ENCODE results near the gene POLR3C.

Gene POLR3C

DNA sequence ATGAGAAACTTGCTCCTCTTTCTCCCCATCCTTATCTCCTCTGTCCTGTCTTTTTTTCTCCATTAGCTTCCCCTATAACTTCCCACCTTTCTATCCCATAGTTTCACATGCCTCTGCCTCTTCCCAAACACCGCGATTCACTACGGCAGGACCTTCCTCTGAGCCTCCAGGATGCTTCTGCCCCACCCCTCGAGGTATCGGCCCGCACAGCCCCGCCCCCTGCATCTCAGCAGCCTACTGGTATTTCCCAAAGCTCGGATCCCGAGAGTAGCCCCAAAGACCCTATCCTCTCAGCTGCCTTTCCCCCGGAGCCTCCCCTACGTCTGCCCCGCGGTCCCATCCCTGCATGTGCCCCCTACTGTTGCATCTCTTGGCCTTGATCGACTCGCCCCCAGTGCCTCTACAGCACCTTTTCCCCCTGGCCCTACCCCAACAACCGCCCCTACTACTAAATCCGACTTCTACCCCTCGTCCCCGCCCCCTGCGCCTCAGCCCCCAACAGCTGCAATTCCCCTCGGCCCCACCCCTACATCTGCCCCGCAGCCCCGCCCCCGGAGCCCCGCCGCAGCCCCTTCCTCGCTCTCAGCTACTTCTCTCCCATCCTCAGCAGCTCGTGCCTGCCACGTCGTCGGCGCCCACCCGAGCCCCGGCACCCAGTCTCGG lies 34.4 kb downstream of the POLR3C start:
- no peak for DNase-seq (ENCODE audit: low read depth)
- H3K4me3 ChIP-seq (ENCODE audit: low read length): peak overlapping the region; percentile 74
- TF ChIP-seq, protein P1, sequence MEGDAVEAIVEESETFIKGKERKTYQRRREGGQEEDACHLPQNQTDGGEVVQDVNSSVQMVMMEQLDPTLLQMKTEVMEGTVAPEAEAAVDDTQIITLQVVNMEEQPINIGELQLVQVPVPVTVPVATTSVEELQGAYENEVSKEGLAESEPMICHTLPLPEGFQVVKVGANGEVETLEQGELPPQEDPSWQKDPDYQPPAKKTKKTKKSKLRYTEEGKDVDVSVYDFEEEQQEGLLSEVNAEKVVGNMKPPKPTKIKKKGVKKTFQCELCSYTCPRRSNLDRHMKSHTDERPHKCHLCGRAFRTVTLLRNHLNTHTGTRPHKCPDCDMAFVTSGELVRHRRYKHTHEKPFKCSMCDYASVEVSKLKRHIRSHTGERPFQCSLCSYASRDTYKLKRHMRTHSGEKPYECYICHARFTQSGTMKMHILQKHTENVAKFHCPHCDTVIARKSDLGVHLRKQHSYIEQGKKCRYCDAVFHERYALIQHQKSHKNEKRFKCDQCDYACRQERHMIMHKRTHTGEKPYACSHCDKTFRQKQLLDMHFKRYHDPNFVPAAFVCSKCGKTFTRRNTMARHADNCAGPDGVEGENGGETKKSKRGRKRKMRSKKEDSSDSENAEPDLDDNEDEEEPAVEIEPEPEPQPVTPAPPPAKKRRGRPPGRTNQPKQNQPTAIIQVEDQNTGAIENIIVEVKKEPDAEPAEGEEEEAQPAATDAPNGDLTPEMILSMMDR (conservative IDR thresholded peaks at IDR 0.05; ENCODE audit: low read depth, low read length): peak; percentile 18

DNA sequence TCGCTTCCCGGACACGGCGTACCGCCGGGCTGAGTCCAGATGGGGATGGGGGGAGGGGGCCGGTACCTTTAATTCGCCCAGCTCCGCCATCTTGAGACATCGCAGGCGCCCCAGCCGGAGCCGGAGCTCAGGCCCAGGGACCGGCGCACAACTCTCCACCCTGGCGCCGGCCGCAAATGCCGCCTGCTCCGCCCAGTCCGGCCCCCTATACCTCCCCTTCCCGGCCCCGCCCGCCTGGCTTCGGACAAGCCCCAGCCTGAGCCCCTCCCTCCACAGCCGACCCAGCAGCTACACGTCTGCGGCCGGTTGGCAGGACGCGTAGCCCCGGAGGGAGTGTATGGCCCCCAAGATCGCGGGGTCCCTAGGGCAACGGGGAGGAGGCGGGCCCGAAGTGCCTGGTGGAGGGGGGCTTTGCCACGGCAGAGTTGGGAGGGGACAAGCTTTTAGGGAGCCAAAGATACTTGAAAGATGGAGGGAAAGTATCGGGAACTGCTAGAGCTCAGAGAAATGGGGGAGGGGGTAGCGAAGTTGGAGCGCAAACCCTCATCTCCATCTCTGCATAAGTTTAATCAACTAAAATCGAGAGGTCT lies 35.0 kb downstream of the POLR3C start, which contains the start of gene PIAS3:
TSS of gene PIAS3 (minus strand) at position 181 of the 590 bp plus-strand sequence. CDS start at position 90, 91 bp downstream.
- H3K4me3 ChIP-seq (ENCODE audit: low read length): peak within 1 kb of the TSS; percentile 74
- TF ChIP-seq, protein P1 (conservative IDR thresholded peaks at IDR 0.05; ENCODE audit: low read depth, low read length): no peak
- DNase-seq (ENCODE audit: low read depth): peak; percentile 75

DNA sequence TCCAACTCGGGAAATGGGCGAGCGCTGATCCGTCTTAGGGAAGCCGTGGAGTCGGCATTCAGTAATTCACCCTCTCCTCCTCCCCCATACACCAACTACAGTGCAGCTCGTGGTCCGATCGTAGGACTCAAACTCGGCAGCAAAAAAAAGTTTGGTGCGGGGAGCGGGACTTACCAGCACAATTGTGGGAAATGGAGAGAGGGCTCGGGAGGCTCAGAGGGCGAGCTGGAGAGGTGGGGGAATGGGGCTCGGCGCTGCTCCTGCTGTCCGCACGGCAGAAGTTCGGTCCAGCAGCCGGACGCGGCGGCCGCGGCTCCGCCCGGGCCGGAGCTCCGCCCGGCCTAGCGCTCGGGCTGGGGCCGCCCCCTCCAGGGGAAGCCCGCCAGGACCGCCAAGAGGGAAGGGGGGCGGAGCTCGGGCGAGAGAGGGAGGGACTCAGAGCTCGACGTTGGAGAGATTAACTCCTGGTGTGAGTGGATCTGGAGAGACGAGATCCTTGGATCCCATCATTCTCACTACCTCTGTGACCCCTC lies 35.6 kb downstream of the POLR3C start:
- DNase-seq (ENCODE audit: low read depth): peak; percentile 59
- peak overlapping the region; percentile 74 for H3K4me3 ChIP-seq (ENCODE audit: low read length)
- TF ChIP-seq, protein P1 (conservative IDR thresholded peaks at IDR 0.05; ENCODE audit: low read depth, low read length): no peak

DNA sequence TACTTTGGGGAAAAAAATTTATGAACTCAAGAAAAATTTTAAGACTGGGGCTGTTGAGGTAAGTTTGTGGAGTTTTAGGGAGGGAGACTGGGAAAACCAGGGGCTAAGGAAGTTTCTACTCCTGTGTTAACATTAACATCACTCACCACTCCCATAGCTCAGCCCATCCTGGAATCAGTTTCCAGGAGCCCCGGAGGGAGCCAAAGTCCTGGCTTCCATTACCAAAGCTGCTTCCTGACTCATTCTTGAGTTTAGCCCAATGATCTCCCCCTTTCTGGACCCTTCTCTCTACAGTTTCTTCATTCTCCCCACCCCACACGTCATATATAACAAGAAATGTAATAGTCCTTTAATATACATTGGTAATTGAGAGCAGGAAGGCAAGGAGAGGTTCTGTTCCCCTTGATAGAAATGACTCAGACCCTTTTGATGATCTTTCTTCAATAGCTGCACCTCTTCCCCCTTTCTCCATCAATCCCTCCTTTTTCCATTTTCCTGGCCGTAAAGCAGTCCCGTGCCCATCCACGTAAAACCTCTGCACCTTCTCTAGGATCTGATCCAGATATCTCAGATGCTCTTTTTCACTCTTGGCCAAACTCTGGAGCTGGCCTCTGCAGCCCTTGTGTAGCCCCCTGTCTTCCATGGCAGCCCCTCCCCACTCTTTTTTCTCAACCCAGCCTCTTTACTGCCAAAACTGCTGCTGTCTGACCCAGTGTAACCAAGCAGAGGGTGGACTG lies 39.5 kb downstream of the POLR3C start:
- TF ChIP-seq, protein P1 (conservative IDR thresholded peaks at IDR 0.05; ENCODE audit: low read depth, low read length): no peak
- no peak overlapping the region for H3K4me3 ChIP-seq (ENCODE audit: low read length)
- no peak for DNase-seq (ENCODE audit: low read depth)

DNA sequence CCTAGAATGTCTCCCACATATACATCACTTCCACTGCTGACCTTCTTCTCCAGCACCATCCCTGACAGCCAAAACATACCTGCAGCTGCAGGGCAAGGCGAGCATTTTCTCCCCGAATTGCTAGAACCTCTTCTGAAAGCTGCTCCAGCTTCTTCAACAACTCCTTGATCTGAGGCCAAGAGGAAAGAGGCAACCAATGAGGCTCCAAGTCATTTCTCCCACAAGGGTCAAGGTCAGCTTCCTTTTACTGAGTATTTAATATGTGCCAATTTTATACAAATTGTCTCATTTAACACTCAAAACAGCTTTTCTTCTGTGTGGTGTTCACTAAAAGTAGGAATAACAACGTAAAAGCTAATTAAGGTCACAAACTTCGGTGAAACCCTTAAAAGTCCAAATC lies 44.2 kb downstream of the POLR3C start:
- H3K4me3 ChIP-seq (ENCODE audit: low read length): no peak overlapping the region
- DNase-seq (ENCODE audit: low read depth): no peak
- TF ChIP-seq, protein P1 (conservative IDR thresholded peaks at IDR 0.05; ENCODE audit: low read depth, low read length): no peak

DNA sequence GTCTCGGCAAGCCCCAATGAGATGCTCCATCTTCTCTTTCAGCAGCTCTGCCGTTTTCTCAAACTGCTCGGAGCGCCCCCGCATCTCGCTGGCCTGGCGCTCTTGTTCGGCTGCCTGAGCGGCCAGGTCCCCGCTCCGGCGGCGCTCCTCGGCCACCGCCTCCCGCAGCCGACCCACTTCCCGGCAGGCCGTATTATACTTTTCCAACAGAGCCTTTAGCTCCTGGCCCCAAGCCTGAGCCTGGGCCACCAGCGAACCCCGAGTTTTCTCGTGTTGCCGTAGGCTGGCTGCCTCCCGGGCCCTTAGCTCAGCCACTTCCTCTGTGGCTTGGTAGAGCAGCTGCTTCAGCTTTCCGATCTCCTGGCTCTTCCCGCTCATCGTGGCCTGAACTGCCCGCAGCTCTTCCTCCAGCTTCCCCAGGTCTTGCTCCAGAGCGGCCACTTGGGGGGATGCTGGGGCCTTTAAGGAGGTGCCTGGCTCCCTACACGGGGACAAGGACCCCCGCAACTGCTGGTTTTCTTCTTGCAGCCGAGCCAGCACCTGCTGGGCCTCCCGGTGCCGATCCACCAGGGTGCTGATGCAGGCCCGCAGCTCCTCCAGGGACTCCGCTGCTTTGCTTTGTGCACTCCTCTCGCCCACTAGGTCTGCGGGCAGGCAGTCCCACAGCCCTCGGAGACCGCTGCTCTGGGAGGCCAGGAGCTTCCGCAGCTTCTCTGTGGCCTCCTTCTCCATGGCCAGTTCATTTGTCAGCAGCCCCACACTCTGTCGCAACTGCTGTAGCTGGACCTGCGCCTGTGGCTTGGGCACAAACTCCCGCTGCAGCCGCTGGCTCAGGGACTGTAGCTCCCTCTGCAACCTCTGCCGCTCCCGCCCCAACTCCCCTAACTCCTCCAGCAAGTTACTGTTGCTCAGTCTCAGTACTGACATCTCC lies 48.3 kb downstream of the POLR3C start:
- peak overlapping the region; percentile 37 for H3K4me3 ChIP-seq (ENCODE audit: low read length)
- no peak for DNase-seq (ENCODE audit: low read depth)
- TF ChIP-seq, protein P1 (conservative IDR thresholded peaks at IDR 0.05; ENCODE audit: low read depth, low read length): no peak
